ENCODE measurements around the gene PTPRZ1.

PTPRZ1 gene

GRCh38 chr7:122054393-122054792, 181.4 kb downstream of the PTPRZ1 start:
- no peak for DNase-seq (ENCODE audit: extremely low read depth, insufficient read length)
- TF ChIP-seq, protein P1, sequence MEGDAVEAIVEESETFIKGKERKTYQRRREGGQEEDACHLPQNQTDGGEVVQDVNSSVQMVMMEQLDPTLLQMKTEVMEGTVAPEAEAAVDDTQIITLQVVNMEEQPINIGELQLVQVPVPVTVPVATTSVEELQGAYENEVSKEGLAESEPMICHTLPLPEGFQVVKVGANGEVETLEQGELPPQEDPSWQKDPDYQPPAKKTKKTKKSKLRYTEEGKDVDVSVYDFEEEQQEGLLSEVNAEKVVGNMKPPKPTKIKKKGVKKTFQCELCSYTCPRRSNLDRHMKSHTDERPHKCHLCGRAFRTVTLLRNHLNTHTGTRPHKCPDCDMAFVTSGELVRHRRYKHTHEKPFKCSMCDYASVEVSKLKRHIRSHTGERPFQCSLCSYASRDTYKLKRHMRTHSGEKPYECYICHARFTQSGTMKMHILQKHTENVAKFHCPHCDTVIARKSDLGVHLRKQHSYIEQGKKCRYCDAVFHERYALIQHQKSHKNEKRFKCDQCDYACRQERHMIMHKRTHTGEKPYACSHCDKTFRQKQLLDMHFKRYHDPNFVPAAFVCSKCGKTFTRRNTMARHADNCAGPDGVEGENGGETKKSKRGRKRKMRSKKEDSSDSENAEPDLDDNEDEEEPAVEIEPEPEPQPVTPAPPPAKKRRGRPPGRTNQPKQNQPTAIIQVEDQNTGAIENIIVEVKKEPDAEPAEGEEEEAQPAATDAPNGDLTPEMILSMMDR (IDR thresholded peaks at IDR 0.05; ENCODE audit: insufficient read depth, low read length, poor library complexity, severe bottlenecking) = no peak
- Histone ChIP-seq H3K27me3 (replicated peaks; ENCODE audit: control insufficient read depth, insufficient read depth, low read length) (no peaks in the 10 kb centered on the region), H3K4me3 (replicated peaks; ENCODE audit: low read depth, low read length) (no peak overlapping the region), H3K36me3 (ENCODE audit: control insufficient read depth, insufficient read depth, low read length) (no peaks in the 10 kb centered on the region)

DNA sequence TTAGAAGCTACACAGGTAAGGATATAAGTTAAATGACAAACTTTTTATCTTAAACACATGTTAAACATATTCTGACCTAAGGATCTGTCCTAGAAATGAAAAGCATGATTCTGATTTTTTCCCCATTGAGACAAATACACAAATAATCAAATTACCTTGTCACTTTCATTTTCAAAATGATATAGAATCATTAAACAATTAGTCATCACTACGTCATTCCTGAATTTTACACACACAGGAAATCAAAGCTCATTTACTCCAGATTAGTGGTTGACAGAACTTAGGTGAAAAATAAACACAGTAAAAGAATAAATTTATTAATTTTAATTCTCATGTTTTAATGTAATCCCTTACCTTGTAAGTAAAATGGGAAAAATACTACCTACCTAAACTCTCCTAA, 182.1 kb downstream of the PTPRZ1 start:
- Histone ChIP-seq H3K27me3 (replicated peaks; ENCODE audit: control insufficient read depth, insufficient read depth, low read length) (no peaks in the 10 kb centered on the region), H3K4me3 (replicated peaks; ENCODE audit: low read depth, low read length) (no peak overlapping the region), H3K36me3 (ENCODE audit: control insufficient read depth, insufficient read depth, low read length) (no peaks in the 10 kb centered on the region)
- DNase-seq (ENCODE audit: extremely low read depth, insufficient read length) = no peak
- TF ChIP-seq, protein P1 (IDR thresholded peaks at IDR 0.05; ENCODE audit: insufficient read depth, low read length, poor library complexity, severe bottlenecking) = no peak

DNA sequence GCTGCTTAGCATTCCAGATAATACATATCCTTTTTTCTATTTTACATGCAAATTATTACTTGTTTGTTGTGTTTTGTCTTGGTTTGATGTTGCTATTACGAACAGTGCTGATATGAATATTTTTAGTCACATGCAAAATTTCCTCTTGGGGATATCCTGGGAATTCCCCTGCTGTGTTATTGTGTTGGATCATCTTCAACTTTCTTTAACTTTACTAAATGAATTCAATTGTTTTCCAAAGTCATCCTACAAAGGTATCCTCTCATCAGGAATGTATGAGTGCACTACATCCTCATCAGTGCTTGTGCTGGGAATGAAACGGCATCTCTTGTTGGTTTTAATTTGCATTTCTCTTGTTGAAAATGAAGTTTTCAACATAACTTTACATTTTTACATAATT, 184.0 kb downstream of the PTPRZ1 start:
- TF ChIP-seq, protein P1 (IDR thresholded peaks at IDR 0.05; ENCODE audit: insufficient read depth, low read length, poor library complexity, severe bottlenecking) = no peak
- no peaks in the 10 kb centered on the region for H3K27me3 ChIP-seq (replicated peaks; ENCODE audit: control insufficient read depth, insufficient read depth, low read length)
- DNase-seq (ENCODE audit: extremely low read depth, insufficient read length) = no peak
- no peak overlapping the region for H3K4me3 ChIP-seq (replicated peaks; ENCODE audit: low read depth, low read length)
- H3K36me3 ChIP-seq (ENCODE audit: control insufficient read depth, insufficient read depth, low read length) = no peaks in the 10 kb centered on the region

DNA sequence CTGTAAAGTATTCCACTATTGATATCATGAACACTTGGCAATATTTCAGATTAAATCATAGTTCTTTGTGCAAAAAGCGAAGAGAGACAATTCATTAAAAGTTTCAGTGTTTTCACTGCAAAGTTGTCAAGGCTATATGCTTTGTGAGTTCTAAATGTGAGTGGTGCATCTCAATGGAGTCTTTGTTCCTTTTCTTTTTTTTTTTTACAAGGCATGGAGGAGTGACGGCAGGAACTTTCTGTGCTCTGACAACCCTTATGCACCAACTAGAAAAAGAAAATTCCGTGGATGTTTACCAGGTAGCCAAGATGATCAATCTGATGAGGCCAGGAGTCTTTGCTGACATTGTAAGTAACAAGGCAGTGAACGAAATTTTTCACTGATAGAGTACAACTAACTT, 186.6 kb downstream of the PTPRZ1 start:
- no peak for DNase-seq (ENCODE audit: extremely low read depth, insufficient read length)
- TF ChIP-seq, protein P1 (IDR thresholded peaks at IDR 0.05; ENCODE audit: insufficient read depth, low read length, poor library complexity, severe bottlenecking) = no peak
- H3K4me3 ChIP-seq (replicated peaks; ENCODE audit: low read depth, low read length) = no peak overlapping the region
- H3K27me3 ChIP-seq (replicated peaks; ENCODE audit: control insufficient read depth, insufficient read depth, low read length) = no peaks in the 10 kb centered on the region
- no peaks in the 10 kb centered on the region for H3K36me3 ChIP-seq (ENCODE audit: control insufficient read depth, insufficient read depth, low read length)

DNA sequence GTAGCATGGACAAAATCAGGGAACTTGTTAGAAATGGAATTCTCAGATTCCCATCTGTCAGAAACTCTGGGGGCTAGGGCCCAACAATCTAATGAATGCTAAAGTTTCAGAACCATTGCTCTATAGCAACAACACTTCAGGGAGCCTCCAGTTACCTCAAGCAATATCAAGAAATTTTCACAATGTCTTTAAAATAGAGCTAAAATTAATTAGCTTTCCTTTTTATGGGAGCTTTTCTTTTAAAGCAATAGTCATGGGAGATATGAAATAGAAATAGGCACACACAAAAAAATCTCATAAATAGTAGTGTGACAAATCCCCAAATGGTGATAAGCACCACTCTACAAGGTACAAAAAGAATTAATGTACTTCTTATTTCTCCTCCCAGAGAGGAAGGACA, 190.2 kb downstream of the PTPRZ1 start:
- DNase-seq (ENCODE audit: extremely low read depth, insufficient read length) = no peak
- Histone ChIP-seq H3K4me3 (replicated peaks; ENCODE audit: low read depth, low read length) (no peak overlapping the region), H3K27me3 (replicated peaks; ENCODE audit: control insufficient read depth, insufficient read depth, low read length) (no peaks in the 10 kb centered on the region), H3K36me3 (ENCODE audit: control insufficient read depth, insufficient read depth, low read length) (no peaks in the 10 kb centered on the region)
- TF ChIP-seq, protein P1 (IDR thresholded peaks at IDR 0.05; ENCODE audit: insufficient read depth, low read length, poor library complexity, severe bottlenecking) = no peak

DNA sequence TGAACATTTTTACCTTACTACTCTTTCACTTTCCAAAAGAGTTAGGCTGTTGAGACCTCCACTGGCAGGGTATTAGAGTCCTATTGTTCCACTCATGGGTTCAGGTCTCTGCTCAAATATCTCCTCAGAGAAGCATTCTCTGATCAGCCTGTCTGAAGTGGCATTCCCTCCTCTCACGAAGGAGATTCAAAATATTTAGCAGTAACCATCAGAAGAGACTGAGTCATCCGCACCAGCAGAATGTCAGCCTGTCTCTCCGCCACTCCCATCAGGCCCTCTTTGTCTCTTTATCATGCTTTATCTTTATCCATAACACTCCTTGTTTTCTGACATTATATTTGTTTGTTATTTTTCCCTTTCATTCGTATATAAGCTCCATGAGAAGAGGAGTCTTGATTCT, 192.0 kb downstream of the PTPRZ1 start:
- Histone ChIP-seq H3K27me3 (replicated peaks; ENCODE audit: control insufficient read depth, insufficient read depth, low read length) (no peaks in the 10 kb centered on the region), H3K4me3 (replicated peaks; ENCODE audit: low read depth, low read length) (no peak overlapping the region), H3K36me3 (ENCODE audit: control insufficient read depth, insufficient read depth, low read length) (no peaks in the 10 kb centered on the region)
- TF ChIP-seq, protein P1 (IDR thresholded peaks at IDR 0.05; ENCODE audit: insufficient read depth, low read length, poor library complexity, severe bottlenecking) = no peak
- DNase-seq (ENCODE audit: extremely low read depth, insufficient read length) = no peak
